A673 (cell line): ENCODE results near the gene SCGN. TPM values are rescaled to one million over a fixed set of nuclear protein-coding genes. Genes with fewer than 3 reads are reported as not detected.

Experiments used
- BruUV-seq: library from RNA; stranded (reverse); fragments of 400-500 nt; replicated peaks from 2 replicates; lab custom pipeline; 2021; lab: Mats Ljungman, UMichigan
- CTCF ChIA-PET: fragments of 300-600 bp; sonication (Branson Sonifier 250); formaldehyde crosslinking; loops from one replicate; lab custom pipeline; 2022; ENCODE audit warnings: antibody characterized with exemption; lab: Charles Lee
- POLR2A ChIA-PET: fragments of 300-600 bp; sonication (Branson Sonifier 250); formaldehyde crosslinking; loops from one replicate; lab custom pipeline; 2022; ENCODE audit warnings: antibody characterized with exemption; ENCODE audit not compliant: low non-redundant PET; lab: Charles Lee
- DNase-seq: peaks from one replicate; pipeline ENCODE4 v3.0.0-alpha.2; 2015; ENCODE audit warnings: low spot score
- H3K27ac ChIP-seq: fragments of 200-600 bp; sonication (generic); 2 replicates; pipeline ENCODE4 v1.5.1; 2016; ENCODE audit warnings: mixed run types, low read depth, mild to moderate bottlenecking, mixed read lengths, antibody characterized with exemption, low read length; ENCODE audit not compliant: poor library complexity, severe bottlenecking
- H3K27me3 ChIP-seq: fragments of 200-600 bp; sonication (generic); replicated peaks from 2 replicates; pipeline ENCODE4 v1.6.1; 2017; ENCODE audit warnings: mixed run types, low read depth, mild to moderate bottlenecking, mixed read lengths, antibody characterized with exemption, low read length; ENCODE audit not compliant: insufficient read depth, poor library complexity
- H3K36me3 ChIP-seq: fragments of 200-600 bp; sonication (generic); 2 replicates; pipeline ENCODE4 v1.6.1; 2016; ENCODE audit warnings: mixed run types, mild to moderate bottlenecking, mixed read lengths, antibody characterized with exemption, low read length; ENCODE audit not compliant: insufficient read depth, poor library complexity, severe bottlenecking
- H3K4me1 ChIP-seq: fragments of 200-600 bp; sonication (generic); 2 replicates; pipeline ENCODE4 v1.6.1; 2017; ENCODE audit warnings: mixed run types, mild to moderate bottlenecking, mixed read lengths, antibody characterized with exemption, low read length; ENCODE audit not compliant: insufficient read depth, poor library complexity, severe bottlenecking
- H3K4me3 ChIP-seq: fragments of 200-600 bp; sonication (generic); 2 replicates; pipeline ENCODE4 v1.5.1; 2016; ENCODE audit warnings: low read depth, mixed run types, mild to moderate bottlenecking, mixed read lengths, low read length; ENCODE audit not compliant: poor library complexity, severe bottlenecking
- H3K9me3 ChIP-seq: fragments of 200-600 bp; sonication (generic); 2 replicates; pipeline ENCODE4 v1.6.1; 2016; ENCODE audit warnings: mixed run types, low read depth, mild to moderate bottlenecking, mixed read lengths, antibody characterized with exemption, low read length; ENCODE audit not compliant: poor library complexity, severe bottlenecking
- CTCF ChIP-seq: fragments of 300-800, 200-600 bp; sonication (generic); conservative IDR thresholded peaks from 2 replicates; pipeline ENCODE4 v1.5.1; 2017; ENCODE audit warnings: low read depth, mild to moderate bottlenecking, antibody characterized with exemption, low read length, moderate library complexity, mixed read lengths
- EZH2 ChIP-seq: fragments of 200-600 bp; sonication (generic); IDR thresholded peaks from 2 replicates; pipeline ENCODE4 v1.6.1; 2017; ENCODE audit warnings: borderline replicate concordance, low read depth, mild to moderate bottlenecking, mixed read lengths, antibody characterized with exemption, low read length; ENCODE audit not compliant: poor library complexity, severe bottlenecking
- intact Hi-C: fragments of 100-400 bp; cut with micrococcal nuclease; formaldehyde crosslinking; loops from one replicate; pipeline ENCODE4 v1.10.0; 2022; ENCODE audit not compliant: unreplicated experiment
- total RNA-seq: library from RNA; stranded (reverse); gene quantifications from 2 replicates; pipeline ENCODE4 v1.2.3, GENCODE V29; 2021

The SCGN gene
- total RNA-seq, 1 experiment from 2014 or later, result not detected

- POLR2A ChIA-PET, result no interaction called here
- intact Hi-C loops, result no loop called here
Measured at GRCh38 chr6:25727028-25727427, 75.0 kb downstream of the SCGN start.

GRCh38 chr6:25730907-25731306, 78.9 kb downstream of the SCGN start:
- TF ChIP-seq CTCF, result no peak
- TF ChIP-seq EZH2, result no peak
- no peak for DNase-seq
- Histone ChIP-seq H3K4me3 (no peak overlapping the region), H3K36me3 (no peaks in the 10 kb centered on the region), H3K27me3 (peaks cover 14% of the 10 kb centered on the region), H3K27ac (no peak overlapping the region), H3K9me3 (no peaks in the 10 kb centered on the region), H3K4me1 (no peaks in the 10 kb centered on the region)
- intact Hi-C loops, result no loop called here
- ChIA-PET CTCF (no interaction called here), POLR2A (no interaction called here)
- no TSS peak for BruUV-seq

More at GRCh38 chr6:25727028-25727427, 75.0 kb downstream of the SCGN start:
- H3K9me3 ChIP-seq, result no peaks in the 10 kb centered on the region
- BruUV-seq, result no TSS peak
- H3K4me1 ChIP-seq, result no peaks in the 10 kb centered on the region
- CTCF ChIA-PET, result no interaction called here
- DNase-seq, result no peak
- no peaks in the 10 kb centered on the region for H3K27me3 ChIP-seq
- no peaks in the 10 kb centered on the region for H3K36me3 ChIP-seq
- H3K4me3 ChIP-seq, result no peak overlapping the region
- TF ChIP-seq CTCF (no peak), EZH2 (no peak)
- no peak overlapping the region for H3K27ac ChIP-seq

- no TSS peak for BruUV-seq
- POLR2A ChIA-PET, result no interaction called here
Measured at GRCh38 chr6:25731721-25732120, 79.7 kb downstream of the SCGN start.

More at GRCh38 chr6:25731721-25732120, 79.7 kb downstream of the SCGN start:
- no peak for DNase-seq
- TF ChIP-seq EZH2, result no peak
- TF ChIP-seq CTCF, result no peak
- Histone ChIP-seq H3K27ac (no peak overlapping the region), H3K9me3 (no peaks in the 10 kb centered on the region), H3K4me3 (no peak overlapping the region), H3K27me3 (peaks cover 14% of the 10 kb centered on the region), H3K4me1 (no peaks in the 10 kb centered on the region), H3K36me3 (no peaks in the 10 kb centered on the region)
- CTCF ChIA-PET, result no interaction called here
- intact Hi-C loops, result no loop called here
